Caco-2 (cell line): ENCODE data around the gene VWA3B. TPM values are rescaled to one million over a fixed set of nuclear protein-coding genes. Genes with fewer than 3 reads are reported as not detected.

Experiments used
- BruUV-seq: library from RNA; stranded (reverse); fragments of 400-500 nt; replicated peaks from 2 replicates; lab custom pipeline; 2021; lab: Mats Ljungman, UMichigan
- CTCF ChIA-PET: fragments of 300-600 bp; sonication (Branson Sonifier 250); formaldehyde crosslinking; loops from one replicate; lab custom pipeline; 2022; ENCODE audit warnings: antibody characterized with exemption; lab: Charles Lee
- POLR2A ChIA-PET: fragments of 300-600 bp; sonication (Branson Sonifier 250); formaldehyde crosslinking; loops from one replicate; lab custom pipeline; 2022; ENCODE audit warnings: antibody characterized with exemption; lab: Charles Lee
- DNase-seq, 2 experiments: peaks; one replicate each; pipeline versions ENCODE4 v3.0.0 to v3.0.0-alpha.2; 2020 to 2022
- H3K27me3 ChIP-seq: replicated peaks from 2 replicates; pipeline ENCODE4 v1.6.0; 2011; ENCODE audit warnings: low read length; ENCODE audit not compliant: control insufficient read depth, insufficient read depth
- H3K36me3 ChIP-seq: 2 replicates; pipeline ENCODE4 v1.5.1; 2011; ENCODE audit warnings: low read length; ENCODE audit not compliant: control insufficient read depth, insufficient read depth
- H3K4me1 ChIP-seq: fragments of 250-450 bp; sonication (Bioruptor Pico); 2 replicates; pipeline ENCODE4 v1.5.1; 2020; ENCODE audit warnings: mild to moderate bottlenecking
- H3K4me3 ChIP-seq: 2 replicates; pipeline ENCODE4 v1.5.1; 2011; ENCODE audit warnings: low read depth, mild to moderate bottlenecking, control low read depth, low read length
- H3K9me3 ChIP-seq: fragments of 250-450 bp; sonication (Bioruptor Pico); 2 replicates; pipeline ENCODE4 v1.5.1; 2020; ENCODE audit warnings: mild to moderate bottlenecking, moderate library complexity
- H3K27ac Mint-ChIP-seq: one replicate; pipeline ENCODE4 v1.8.0; 2022; ENCODE audit warnings: mixed read lengths; ENCODE audit not compliant: unreplicated experiment
- H3K27me3 Mint-ChIP-seq: one replicate; pipeline ENCODE4 v1.8.0; 2022; ENCODE audit warnings: mixed read lengths; ENCODE audit not compliant: insufficient read depth, unreplicated experiment
- H3K36me3 Mint-ChIP-seq: one replicate; pipeline ENCODE4 v1.8.0; 2022; ENCODE audit warnings: mild to moderate bottlenecking, mixed read lengths; ENCODE audit not compliant: insufficient read depth, unreplicated experiment
- H3K4me1 Mint-ChIP-seq: one replicate; pipeline ENCODE4 v1.8.0; 2022; ENCODE audit warnings: low read depth, mixed read lengths; ENCODE audit not compliant: unreplicated experiment
- H3K4me3 Mint-ChIP-seq: one replicate; pipeline ENCODE4 v1.8.0; 2022; ENCODE audit warnings: mild to moderate bottlenecking, moderate library complexity, mixed read lengths; ENCODE audit not compliant: unreplicated experiment
- H3K9me3 Mint-ChIP-seq: one replicate; pipeline ENCODE4 v1.8.0; 2022; ENCODE audit warnings: mixed read lengths; ENCODE audit not compliant: unreplicated experiment
- CTCF ChIP-seq, 2 experiments: fragments of 200-600 bp in 1 of 2; IDR thresholded peaks; 1 replicate in 1 of 2; 2 replicates in 1 of 2; pipeline versions ENCODE4 v1.5.1 to v1.8.0; 2011 to 2022; ENCODE audit warnings: antibody characterized with exemption in 1 of 2, control low read depth in 1 of 2, inconsistent platforms in 1 of 2, low read depth in 1 of 2, low read length in 1 of 2, mild to moderate bottlenecking in 1 of 2, moderate library complexity in 1 of 2; ENCODE audit not compliant: insufficient read depth in 1 of 2, severe bottlenecking in 1 of 2, unreplicated experiment in 1 of 2
- intact Hi-C: fragments of 100-400 bp; cut with micrococcal nuclease; formaldehyde crosslinking; loops from one replicate; pipeline ENCODE4 v1.10.0; 2022; ENCODE audit not compliant: unreplicated experiment
- total RNA-seq: library from RNA; stranded (reverse); gene quantifications from 2 replicates; pipeline ENCODE4 v1.2.3, GENCODE V29; 2022

The VWA3B gene
- total RNA-seq, 1 experiment from 2014 or later: not detected

GRCh38 chr2:98310010-98310409, 223.0 kb downstream of the VWA3B start:
- intact Hi-C loops: no loop called here
- H3K4me3 Mint-ChIP-seq: no peak overlapping the region
- H3K36me3 ChIP-seq: no peaks in the 10 kb centered on the region
- no peak for DNase-seq
- BruUV-seq: no TSS peak
- ChIA-PET POLR2A (no interaction called here), CTCF (no interaction called here)
- peaks cover 9% of the 10 kb centered on the region for H3K27me3 Mint-ChIP-seq
- no peak overlapping the region for H3K4me3 ChIP-seq
- H3K36me3 Mint-ChIP-seq: no peaks in the 10 kb centered on the region
- H3K27ac Mint-ChIP-seq: no peak overlapping the region
- no peak for TF ChIP-seq CTCF (IDR thresholded peaks at IDR 0.05; ENCODE audit: insufficient read depth in 1 of 2, low read depth in 1 of 2, low read length in 1 of 2, severe bottlenecking in 1 of 2, unreplicated experiment in 1 of 2)
- no peaks in the 10 kb centered on the region for H3K27me3 ChIP-seq
- H3K9me3 Mint-ChIP-seq: no peaks in the 10 kb centered on the region
- H3K4me1 ChIP-seq: no peaks in the 10 kb centered on the region
- H3K4me1 Mint-ChIP-seq: no peaks in the 10 kb centered on the region
- H3K9me3 ChIP-seq: no peaks in the 10 kb centered on the region

DNA sequence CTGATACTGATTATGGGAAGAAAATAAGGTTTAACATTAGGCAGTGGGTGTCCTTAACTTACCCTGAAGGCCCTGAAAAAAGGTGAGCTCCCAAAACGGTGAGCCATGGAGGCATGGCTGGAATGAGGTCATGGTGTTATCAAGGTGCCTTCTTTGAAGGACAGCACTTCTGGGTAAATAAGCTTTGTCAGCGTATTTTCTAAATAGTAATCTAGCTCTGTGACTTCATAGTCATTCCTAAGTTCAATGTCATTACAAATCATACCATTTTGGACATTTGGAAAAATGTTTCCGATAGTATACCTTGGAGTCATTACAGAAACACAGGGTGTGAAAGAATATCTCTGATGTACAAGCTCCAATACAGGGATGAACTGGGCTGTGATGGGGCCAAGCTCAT, 224.1 kb downstream of the VWA3B start:
- Histone ChIP-seq H3K36me3 (no peaks in the 10 kb centered on the region), H3K4me1 (no peaks in the 10 kb centered on the region), H3K27me3 (no peaks in the 10 kb centered on the region), H3K9me3 (no peaks in the 10 kb centered on the region; the same call in 1 of the 2 replicates), H3K4me3 (no peak overlapping the region)
- H3K27ac Mint-ChIP-seq: no peak overlapping the region
- TF ChIP-seq CTCF (IDR thresholded peaks at IDR 0.05; ENCODE audit: insufficient read depth in 1 of 2, low read depth in 1 of 2, low read length in 1 of 2, severe bottlenecking in 1 of 2, unreplicated experiment in 1 of 2): no peak
- no peak for DNase-seq
- no peaks in the 10 kb centered on the region for H3K36me3 Mint-ChIP-seq
- no peak overlapping the region for H3K4me3 Mint-ChIP-seq
- peaks cover 2% of the 10 kb centered on the region for H3K27me3 Mint-ChIP-seq
- no peaks in the 10 kb centered on the region for H3K4me1 Mint-ChIP-seq
- BruUV-seq: no TSS peak
- ChIA-PET POLR2A (no interaction called here), CTCF (no interaction called here)
- no peaks in the 10 kb centered on the region for H3K9me3 Mint-ChIP-seq
- intact Hi-C loops: no loop called here

- Mint-ChIP-seq H3K27ac (no peak overlapping the region), H3K9me3 (no peaks in the 10 kb centered on the region), H3K27me3 (peaks cover 2% of the 10 kb centered on the region), H3K4me1 (no peaks in the 10 kb centered on the region), H3K4me3 (no peak overlapping the region), H3K36me3 (no peaks in the 10 kb centered on the region)
- no TSS peak for BruUV-seq
- TF ChIP-seq CTCF (IDR thresholded peaks at IDR 0.05; ENCODE audit: insufficient read depth in 1 of 2, low read depth in 1 of 2, low read length in 1 of 2, severe bottlenecking in 1 of 2, unreplicated experiment in 1 of 2): no peak
- no peak for DNase-seq
- ChIA-PET POLR2A (no interaction called here), CTCF (no interaction called here)
- intact Hi-C loops: no loop called here
- Histone ChIP-seq H3K36me3 (no peaks in the 10 kb centered on the region), H3K27me3 (no peaks in the 10 kb centered on the region), H3K9me3 (no peaks in the 10 kb centered on the region; the same call in 1 of the 2 replicates), H3K4me1 (no peaks in the 10 kb centered on the region), H3K4me3 (no peak overlapping the region)
Measured at GRCh38 chr2:98311771-98312545, 225.0 kb downstream of the VWA3B start.
